NCI-H345 treated with DMSO at 0.1 percent for 48 hours (cell line): ENCODE results near the gene NDUFB2.
"Not testable (repeated sequence)": the region's sequence is repeated elsewhere in the genome, so short reads cannot be mapped to it uniquely, and the experiment has no call there.

ENCODE experiments used
- DNase-seq: peaks from one replicate; lab custom pipeline; 2025; ENCODE audit not compliant: unreplicated experiment; lab: John Stamatoyannopoulos, UW

Gene NDUFB2

DNA sequence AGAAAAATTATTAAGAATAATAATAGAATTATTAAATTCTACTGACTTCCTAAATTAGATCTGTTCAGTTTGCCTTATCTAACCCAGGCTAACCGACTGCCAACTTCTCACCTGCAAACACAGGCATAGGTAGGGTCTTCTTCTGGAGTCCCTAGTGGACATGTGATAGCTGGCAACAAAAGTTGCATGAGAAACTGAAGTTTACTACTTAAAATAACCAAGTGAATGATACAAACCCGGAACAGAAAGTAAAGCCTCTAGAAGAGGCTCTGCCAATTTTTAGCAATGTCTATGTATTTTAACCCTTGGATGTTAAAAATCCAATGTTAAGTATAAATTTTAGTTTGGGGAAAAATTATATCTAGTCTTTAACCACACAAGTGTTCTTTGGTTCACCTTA, 37.6 kb downstream of the NDUFB2 start:
- no peak for DNase-seq

DNA sequence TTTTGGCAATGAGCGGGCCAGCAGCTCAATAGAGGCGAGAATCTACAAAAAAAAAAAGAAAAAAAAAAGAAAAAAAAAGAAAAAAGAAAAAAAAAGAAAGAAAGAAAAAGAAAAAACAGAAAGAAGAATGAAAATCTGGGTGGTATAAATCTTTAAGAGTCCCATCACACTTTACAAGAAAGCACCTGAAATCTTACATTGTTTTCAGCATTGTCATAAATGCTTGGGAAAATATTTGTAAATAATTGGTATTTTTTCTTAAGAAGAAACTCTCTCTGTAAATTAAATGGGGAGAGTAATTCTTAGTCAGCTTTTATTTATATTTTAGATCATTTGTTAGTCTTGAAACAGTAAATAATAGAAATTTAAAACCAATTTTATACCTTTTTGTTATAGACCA, 38.2 kb downstream of the NDUFB2 start:
- no peak for DNase-seq

DNA sequence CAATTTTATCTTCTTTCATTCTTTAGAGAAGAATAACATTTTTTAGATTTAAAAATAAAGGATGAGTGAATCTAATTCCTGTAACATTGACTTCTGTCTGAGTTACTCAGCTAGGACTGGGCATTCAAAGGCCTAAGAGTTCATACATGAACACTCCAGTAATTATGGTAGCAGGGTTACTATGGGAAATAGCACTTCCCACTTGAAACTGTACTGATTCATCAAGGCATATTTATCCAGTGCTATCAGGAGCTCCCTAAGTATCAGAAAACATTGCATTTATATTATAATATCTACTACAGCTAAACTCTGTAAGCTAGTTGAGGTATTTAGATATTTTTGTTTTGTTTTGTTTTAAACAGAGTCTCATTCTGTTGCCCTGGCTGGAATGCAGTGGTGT, 41.8 kb downstream of the NDUFB2 start:
- DNase-seq = no peak

DNA sequence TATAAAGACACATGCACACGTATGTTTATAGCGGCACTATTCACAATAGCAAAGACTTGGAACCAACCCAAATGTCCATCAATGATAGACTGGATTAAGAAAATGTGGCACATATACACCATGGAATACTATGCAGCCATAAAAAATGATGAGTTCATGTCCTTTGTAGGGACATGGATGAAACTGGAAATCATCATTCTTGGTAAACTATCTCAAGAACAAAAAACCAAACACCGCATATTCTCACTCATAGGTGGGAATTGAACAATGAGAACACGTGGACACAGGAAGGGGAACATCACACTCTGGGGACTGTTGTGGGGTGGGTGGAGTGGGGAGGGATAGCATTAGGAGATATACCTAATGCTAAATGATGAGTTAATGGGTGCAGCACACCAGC, 46.7 kb downstream of the NDUFB2 start:
- not testable (repeated sequence) for DNase-seq

DNA sequence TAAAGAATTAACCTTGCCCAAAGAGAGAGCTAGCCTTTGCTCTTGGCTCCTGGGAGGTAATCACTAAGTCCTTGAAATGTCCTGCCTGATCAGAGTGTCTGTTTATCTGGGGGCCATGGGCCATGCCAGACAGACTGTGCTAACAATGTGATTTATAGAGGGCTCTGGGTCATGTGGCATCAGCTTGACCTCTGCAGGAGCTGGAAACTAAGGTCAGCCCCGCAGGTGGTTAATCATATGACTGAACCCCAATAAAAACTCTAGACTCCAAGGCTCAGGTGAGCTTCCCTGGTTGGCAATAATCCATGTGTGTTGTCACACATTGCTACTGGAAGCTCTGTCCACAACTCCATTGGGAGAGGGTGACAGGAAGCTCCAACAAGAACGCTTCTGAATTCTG, 47.5 kb downstream of the NDUFB2 start:
- no peak for DNase-seq

DNA sequence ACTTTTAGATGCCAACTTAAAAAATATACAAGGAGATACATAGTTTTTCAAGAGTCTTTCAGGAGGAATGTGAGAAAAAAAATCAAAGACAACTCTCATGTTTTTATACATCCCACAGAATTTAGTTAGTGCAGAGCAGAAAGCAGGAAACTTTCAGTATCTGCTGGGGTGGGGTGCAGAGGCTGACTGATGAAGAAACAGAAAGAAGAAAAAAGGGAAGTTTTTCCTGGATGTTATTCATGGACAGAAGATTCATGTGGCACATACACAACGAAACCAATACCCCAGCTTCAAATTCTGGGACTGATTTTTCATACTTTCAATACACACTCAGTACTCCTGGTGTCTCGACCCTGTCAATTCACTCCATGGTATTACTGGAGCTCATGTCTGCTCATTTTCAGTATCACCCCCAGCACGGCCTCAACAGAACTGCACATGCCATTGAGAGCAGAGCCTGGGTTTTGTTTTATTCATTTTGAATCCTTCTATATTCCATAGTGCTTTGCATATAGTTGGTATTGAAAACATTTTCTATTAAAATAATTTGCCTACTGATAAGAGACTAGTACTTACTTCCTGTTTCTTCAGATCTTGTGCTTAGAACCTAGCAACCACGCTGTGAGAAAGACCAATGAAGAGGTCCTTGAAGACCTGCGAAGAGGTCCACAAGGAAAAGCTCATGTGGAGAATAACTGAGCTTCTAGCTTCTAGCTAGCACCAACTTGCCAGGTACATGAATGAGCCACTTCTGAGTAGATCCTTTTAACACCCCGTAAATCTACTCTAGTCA, 49.0 kb downstream of the NDUFB2 start:
- no peak for DNase-seq

DNA sequence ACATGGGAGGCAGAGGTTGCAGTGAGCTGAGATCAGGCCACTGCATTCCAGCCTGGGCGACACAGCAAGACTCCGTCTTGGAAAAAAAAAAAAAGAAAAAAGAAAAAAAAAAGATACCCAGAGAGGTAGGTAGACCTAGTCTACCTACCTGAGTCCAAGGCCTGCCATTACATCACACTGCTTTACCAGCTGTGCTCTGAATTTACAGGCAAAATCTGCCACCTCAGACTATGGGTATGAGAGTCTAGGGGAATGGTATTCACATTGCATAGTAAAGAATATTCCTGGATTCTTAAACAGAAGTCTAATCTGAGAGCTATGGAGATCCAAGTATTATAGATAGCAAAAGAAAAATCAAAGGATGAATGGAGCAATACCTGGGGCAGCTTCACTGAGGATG, 50.2 kb downstream of the NDUFB2 start:
- no peak for DNase-seq

DNA sequence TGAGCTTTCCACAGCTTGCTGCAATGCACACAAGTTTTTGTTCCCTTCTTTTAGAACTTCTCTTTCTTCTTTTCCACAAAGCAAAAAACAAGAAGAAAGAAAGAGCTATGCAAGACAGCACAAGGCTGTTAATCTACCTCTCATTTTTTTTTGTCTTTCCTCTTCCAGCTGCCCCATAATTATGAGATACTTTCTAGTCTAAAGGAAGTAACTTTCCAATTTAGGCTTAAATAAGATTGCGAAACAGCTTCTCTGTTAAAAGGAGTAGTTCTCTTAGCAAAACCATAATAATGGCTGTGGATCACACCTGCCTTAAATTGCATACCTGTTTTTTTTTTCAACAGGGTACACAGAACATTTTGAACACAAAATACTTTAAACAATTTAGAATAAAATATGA, 56.0 kb downstream of the NDUFB2 start:
- no peak for DNase-seq

DNA sequence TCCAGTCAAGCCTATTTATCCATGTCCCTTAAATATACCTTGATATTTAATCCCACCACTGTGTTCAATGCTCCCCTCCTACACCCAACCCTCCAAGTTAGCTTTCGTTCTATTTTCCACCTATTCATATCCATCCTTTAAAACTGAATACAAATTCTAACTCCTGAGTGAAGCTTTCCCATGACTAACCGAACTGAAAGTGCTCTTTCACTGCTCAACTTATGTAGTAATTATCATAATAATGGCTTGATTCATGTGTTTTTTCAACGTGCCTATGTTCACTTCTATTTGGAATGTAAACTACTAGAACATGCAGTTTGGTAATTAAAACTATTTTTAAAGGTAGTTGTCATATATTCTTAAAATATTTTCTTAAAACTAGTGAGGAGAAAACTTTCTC, 58.0 kb downstream of the NDUFB2 start:
- DNase-seq = no peak
